C1 segment of cervical spinal cord (tissue), 14 donors: ENCODE results near the gene ARL6IP5.
A peak's percentile ranks its signal among the peaks of the same experiment; 100 is the strongest.

Source experiments
- DNase-seq, 14 donors: peaks; one replicate each; lab custom pipeline; 2025; lab: John Stamatoyannopoulos, UW

Gene ARL6IP5

GRCh38 chr3:69116897-69117296, 32.2 kb downstream of the ARL6IP5 start:
- DNase-seq = peak in 10 of 14 donors; percentile 10 to 62 (median 37)

- DNase-seq = no peak
These were observed 33.8 kb downstream of the ARL6IP5 start for GRCh38 chr3:69118555-69118954.

DNA sequence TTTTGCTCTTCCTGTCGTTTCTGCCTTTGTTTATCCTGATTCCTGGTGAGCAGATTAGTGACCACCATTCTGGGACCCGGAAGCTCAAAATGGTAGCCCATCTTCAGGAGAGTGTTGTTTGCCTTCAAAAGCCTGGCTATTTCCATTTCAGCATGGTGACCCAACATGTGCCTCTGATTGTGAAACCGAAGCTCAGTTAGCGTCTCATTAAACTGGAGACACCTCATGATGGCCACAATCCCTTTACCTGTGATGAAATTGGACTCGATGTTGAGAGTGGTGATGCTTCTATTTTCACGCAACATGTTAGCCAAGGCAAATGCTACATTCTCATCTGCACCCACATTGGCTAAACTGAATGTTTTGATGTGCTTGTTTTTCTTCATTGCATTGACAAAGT, 34.4 kb downstream of the ARL6IP5 start:
- no peak for DNase-seq

GRCh38 chr3:69119681-69120080, 34.9 kb downstream of the ARL6IP5 start:
- no peak for DNase-seq

GRCh38 chr3:69120879-69121464, 36.2 kb downstream of the ARL6IP5 start:
- peak in 10 of 14 donors; percentile 1 to 54 (median 18) for DNase-seq

- DNase-seq = no peak
These were observed 36.8 kb downstream of the ARL6IP5 start for GRCh38 chr3:69121513-69121912.

GRCh38 chr3:69121950-69122349, 37.2 kb downstream of the ARL6IP5 start:
- DNase-seq = no peak

DNA sequence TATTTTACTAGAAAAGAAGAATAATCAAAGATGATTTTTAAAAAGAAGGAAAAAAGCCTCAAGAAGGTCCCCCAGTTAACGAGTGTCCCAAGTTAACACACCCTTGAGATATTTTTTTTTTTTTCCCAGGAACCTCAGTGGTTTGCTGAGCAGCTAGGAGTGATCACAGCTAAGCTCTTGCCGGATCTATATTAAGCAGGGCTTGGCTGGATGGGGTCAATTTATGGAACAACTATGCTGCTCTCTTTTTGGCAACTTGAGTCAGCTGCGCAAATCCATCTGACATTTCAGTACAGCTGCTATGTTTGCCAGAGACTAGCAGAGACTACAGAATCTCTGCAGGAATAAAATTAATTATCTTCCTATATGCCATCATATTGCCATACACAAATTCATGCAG, 37.7 kb downstream of the ARL6IP5 start, which contains the start of gene LMOD3:
Gene LMOD3, minus strand, starts transcription at position 193 of the 400 bp plus-strand sequence. CDS start 209 bp downstream, outside the sequence.
- DNase-seq = no peak

- no peak for DNase-seq
These were observed 41.5 kb downstream of the ARL6IP5 start for GRCh38 chr3:69126216-69126615.

GRCh38 chr3:69126999-69127398, 42.3 kb downstream of the ARL6IP5 start:
- no peak for DNase-seq

DNA sequence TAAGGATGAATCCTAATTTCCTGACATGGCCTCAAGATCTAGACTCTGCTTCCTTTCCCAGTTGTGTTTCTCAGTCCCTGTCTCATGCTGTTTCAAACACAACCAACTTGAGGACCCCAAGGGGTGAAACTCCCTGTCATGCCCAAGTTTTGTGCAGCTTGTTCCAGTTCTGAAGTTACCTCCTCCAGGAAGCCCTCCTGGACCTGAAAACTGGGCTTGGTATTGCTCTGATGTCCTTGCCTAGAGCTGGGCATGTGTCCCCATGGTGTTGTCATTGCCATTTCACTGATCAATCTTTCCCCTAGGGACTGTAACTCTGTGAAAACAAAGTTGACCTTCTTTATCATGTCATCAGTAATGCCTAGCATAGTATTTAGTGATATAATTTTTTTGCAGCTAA, 43.8 kb downstream of the ARL6IP5 start:
- no peak for DNase-seq

DNA sequence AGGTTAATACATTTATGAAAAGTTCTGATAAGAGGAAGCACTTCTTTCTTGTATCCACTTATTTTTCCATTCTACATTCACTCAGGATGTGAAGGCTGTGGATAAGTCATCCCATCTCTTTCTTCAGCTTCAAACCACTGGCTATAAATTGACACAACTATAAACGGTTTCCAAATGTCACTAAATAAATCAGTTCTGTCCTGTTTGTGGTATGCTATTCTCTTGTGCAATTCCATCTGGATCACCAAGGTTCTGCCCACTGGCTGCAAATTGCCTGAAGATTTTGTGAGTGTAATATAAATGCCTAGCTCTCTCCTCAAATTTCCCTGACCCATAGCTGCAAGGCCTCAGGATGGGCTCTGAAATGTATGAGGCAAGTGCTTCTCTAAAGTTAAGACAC, 44.8 kb downstream of the ARL6IP5 start:
- no peak for DNase-seq

- DNase-seq = no peak
These were observed 46.0 kb downstream of the ARL6IP5 start for GRCh38 chr3:69130689-69131088.

DNA sequence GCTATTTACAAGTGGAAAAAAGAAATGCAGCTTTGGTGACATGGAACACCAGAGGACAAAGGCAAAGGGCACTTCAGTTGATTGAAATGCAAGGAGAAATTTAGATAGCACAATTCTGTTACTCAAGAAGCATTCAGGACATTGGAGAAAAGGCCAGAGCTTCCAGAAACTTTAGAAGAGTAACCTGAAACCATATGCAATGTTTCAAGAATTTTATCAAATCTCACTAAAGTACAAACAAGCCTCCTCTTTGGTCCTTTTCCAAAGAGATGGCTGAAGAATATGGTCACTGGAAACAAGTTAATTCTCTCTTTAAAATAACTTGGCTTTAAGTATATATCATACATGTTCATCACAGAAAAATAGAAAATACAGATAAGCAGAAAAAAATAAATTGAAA, 52.3 kb downstream of the ARL6IP5 start:
- DNase-seq = no peak

DNA sequence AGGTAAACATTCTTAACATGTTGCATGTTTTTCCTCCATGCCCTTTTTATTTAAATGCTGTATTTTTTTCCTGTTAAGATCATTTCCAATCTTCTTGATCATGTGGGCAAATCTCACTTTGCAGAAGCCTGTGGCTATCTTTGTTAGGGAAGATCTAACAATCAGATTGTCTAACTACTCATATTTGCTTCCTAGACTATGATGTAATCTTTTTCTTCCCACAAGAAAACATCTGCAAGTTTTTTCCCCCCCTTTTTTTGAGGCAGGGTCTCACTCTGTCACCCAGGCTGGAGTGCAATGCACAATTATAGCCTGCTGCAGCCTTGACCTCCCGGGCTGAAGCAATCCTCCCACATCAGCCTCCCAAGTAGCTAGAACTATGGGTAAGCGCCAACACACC, 52.7 kb downstream of the ARL6IP5 start:
- DNase-seq = no peak

GRCh38 chr3:69141313-69141712, 56.6 kb downstream of the ARL6IP5 start:
- DNase-seq = no peak

DNA sequence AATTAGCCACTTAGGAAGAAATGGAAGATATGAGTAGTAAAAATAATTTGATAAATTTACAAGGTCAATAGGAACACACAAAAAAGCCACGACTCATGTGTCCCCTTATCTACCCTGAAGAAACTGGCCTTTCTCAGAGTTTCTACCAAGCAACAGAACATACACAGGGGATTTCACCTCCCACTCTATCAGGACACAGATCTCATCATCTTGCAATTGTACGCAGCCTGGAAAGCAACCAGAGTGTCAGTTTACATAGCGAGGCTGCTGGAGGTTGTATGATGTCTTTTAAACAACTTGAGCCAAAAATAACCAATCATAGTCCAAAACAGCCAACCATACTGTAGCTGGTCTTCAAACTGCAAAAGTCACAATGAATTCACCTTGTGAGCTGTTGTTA, 57.4 kb downstream of the ARL6IP5 start:
- DNase-seq = no peak

GRCh38 chr3:69142797-69143454, 58.2 kb downstream of the ARL6IP5 start:
- no peak for DNase-seq

GRCh38 chr3:69143612-69144011, 58.9 kb downstream of the ARL6IP5 start:
- no peak for DNase-seq

GRCh38 chr3:69144631-69145245, 60.0 kb downstream of the ARL6IP5 start:
- no peak for DNase-seq

GRCh38 chr3:69145688-69146087, 61.0 kb downstream of the ARL6IP5 start:
- no peak for DNase-seq

GRCh38 chr3:69149586-69149985, 64.8 kb downstream of the ARL6IP5 start:
- DNase-seq = no peak
